SK-N-SH (cell line): Measurements from ENCODE around the gene CALN1. TPM values are rescaled to one million over a fixed set of nuclear protein-coding genes. Genes with fewer than 3 reads are reported as not detected.

Experiments used
- CTCF ChIA-PET: fragments of 300-600, 350-600 bp; formaldehyde crosslinking; extraction: SDS; loops from one replicate; lab custom pipeline; 2021; lab: Yijun Ruan, JAX
- POLR2A ChIA-PET: fragments of 350-600 bp; sonication (Branson Sonifier 250); formaldehyde crosslinking; extraction: SDS; loops from one replicate; lab custom pipeline; 2020; ENCODE audit warnings: antibody characterized with exemption, inconsistent platforms; lab: Yijun Ruan, JAX
- DNase-seq: peaks from one replicate; pipeline ENCODE4 v3.0.0; 2012
- H2AFZ ChIP-seq: fragments of 200-600 bp; sonication (generic); 2 replicates; pipeline ENCODE4 v1.8.1; 2016; ENCODE audit warnings: antibody characterized with exemption, mild to moderate bottlenecking, low read depth
- H3F3A ChIP-seq: fragments of 200-600 bp; sonication (generic); replicated peaks from 2 replicates; pipeline ENCODE3; 2016; ENCODE audit warnings: antibody characterized with exemption, mild to moderate bottlenecking; ENCODE audit not compliant: insufficient read depth
- H3K27ac ChIP-seq, 2 experiments: fragments of 200-500 bp in 1 of 2; fragments of 200-600 bp in 1 of 2; sonication (Bioruptor generic) in 1 of 2; sonication (generic), shearing (Covaris generic) in 1 of 2; 2 replicates each; pipeline versions ENCODE4 v1.5.1 to v1.6.1; 2014 to 2016; ENCODE audit warnings: low read depth in 2 of 2, inconsistent platforms in 1 of 2, low read length in 1 of 2, mild to moderate bottlenecking in 1 of 2, mixed read lengths in 1 of 2
- H3K27me3 ChIP-seq: fragments of 200-600 bp; sonication (generic), shearing (Covaris generic); 2 replicates; pipeline ENCODE4 v1.6.1; 2016; ENCODE audit warnings: mixed run types; ENCODE audit not compliant: insufficient read depth
- H3K36me3 ChIP-seq, 2 experiments: fragments of 200-500 bp in 1 of 2; fragments of 200-600 bp in 1 of 2; sonication (Bioruptor generic) in 1 of 2; sonication (generic) in 1 of 2; replicated peaks in 1 of 2; 2 replicates each; pipeline versions ENCODE3 to v1.5.1; 2014 to 2016; ENCODE audit warnings: low read length in 1 of 2, mild to moderate bottlenecking in 1 of 2; ENCODE audit not compliant: insufficient read depth in 2 of 2, control insufficient read depth in 1 of 2
- H3K4me1 ChIP-seq, 2 experiments: fragments of 200-500 bp in 1 of 2; fragments of 200-600 bp in 1 of 2; sonication (Bioruptor generic) in 1 of 2; sonication (generic), shearing (Covaris generic) in 1 of 2; 2 replicates each; pipeline versions ENCODE4 v1.5.1 to v1.6.1; 2014 to 2016; ENCODE audit warnings: low read depth in 1 of 2, low read length in 1 of 2, mixed run types in 1 of 2; ENCODE audit not compliant: insufficient read depth in 2 of 2, control insufficient read depth in 1 of 2
- H3K4me2 ChIP-seq: fragments of 200-600 bp; sonication (generic), shearing (Covaris generic); 2 replicates; pipeline ENCODE4 v1.6.1; 2017; ENCODE audit warnings: mixed run types
- H3K4me3 ChIP-seq, 2 experiments: fragments of 200-500 bp in 1 of 2; fragments of 200-600 bp in 1 of 2; sonication (Bioruptor generic) in 1 of 2; sonication (generic), shearing (Covaris generic) in 1 of 2; 2 replicates each; pipeline versions ENCODE4 v1.5.1 to v1.8.1; 2014 to 2016; ENCODE audit warnings: low read depth in 2 of 2, inconsistent platforms in 1 of 2, low read length in 1 of 2, mild to moderate bottlenecking in 1 of 2, mixed read lengths in 1 of 2, moderate library complexity in 1 of 2
- H3K79me2 ChIP-seq: fragments of 200-600 bp; sonication (generic); 2 replicates; pipeline ENCODE4 v1.8.1; 2017; ENCODE audit warnings: mild to moderate bottlenecking; ENCODE audit not compliant: insufficient read depth
- H3K9ac ChIP-seq: fragments of 200-600 bp; sonication (generic); 2 replicates; pipeline ENCODE4 v1.6.1; 2017; ENCODE audit warnings: mixed run types
- H3K9me2 ChIP-seq: fragments of 200-600 bp; sonication (generic); 2 replicates; pipeline ENCODE4 v1.6.1; 2017; ENCODE audit warnings: mixed run types
- H3K9me3 ChIP-seq: fragments of 200-600 bp; sonication (generic); 2 replicates; pipeline ENCODE4 v1.6.1; 2017; ENCODE audit warnings: mixed run types, mild to moderate bottlenecking, moderate library complexity
- H4K20me1 ChIP-seq: fragments of 200-600 bp; sonication (generic); 2 replicates; pipeline ENCODE4 v1.6.1; 2017; ENCODE audit warnings: mild to moderate bottlenecking, mixed run types; ENCODE audit not compliant: insufficient read depth
- EP300 ChIP-seq, 2 experiments: IDR thresholded peaks; 2 replicates each; pipeline versions ENCODE4 v1.4.0 to v1.6.1; 2012; ENCODE audit warnings: borderline replicate concordance in 1 of 2, low read depth in 1 of 2, low read length in 1 of 2
- EZH2phosphoT487 ChIP-seq: fragments of 200-600 bp; sonication (generic); IDR thresholded peaks from 2 replicates; pipeline ENCODE4 v1.6.1; 2017; ENCODE audit warnings: low read depth, mixed run types, mild to moderate bottlenecking, antibody characterized with exemption, moderate library complexity, borderline replicate concordance
- FOXJ3 ChIP-seq: sonication (generic); formaldehyde crosslinking; IDR thresholded peaks from 2 replicates; pipeline ENCODE4 v1.5.1; 2020; ENCODE audit warnings: mild to moderate bottlenecking, missing genetic modification reagents
- FOXM1 ChIP-seq: IDR thresholded peaks from 2 replicates; pipeline ENCODE4 v1.4.0; 2012; ENCODE audit warnings: low read depth, mild to moderate bottlenecking
- GABPA ChIP-seq: IDR thresholded peaks from 2 replicates; pipeline ENCODE4 v1.4.0; 2012; ENCODE audit warnings: low read depth, mild to moderate bottlenecking
- GATA2 ChIP-seq: sonication (generic); formaldehyde crosslinking; IDR thresholded peaks from 2 replicates; pipeline ENCODE4 v1.5.0; 2020; ENCODE audit warnings: mild to moderate bottlenecking, missing genetic modification reagents
- JUND ChIP-seq: IDR thresholded peaks from 2 replicates; pipeline ENCODE4 v1.4.0; 2012
- MEF2A ChIP-seq: IDR thresholded peaks from 2 replicates; pipeline ENCODE4 v1.4.0; 2012; ENCODE audit warnings: low read depth, borderline replicate concordance
- MXI1 ChIP-seq: IDR thresholded peaks from 2 replicates; pipeline ENCODE4 v1.6.1; 2012; ENCODE audit warnings: mild to moderate bottlenecking, low read depth, low read length, improper control_type of control experiment
- SIN3A ChIP-seq: IDR thresholded peaks from 2 replicates; pipeline ENCODE4 v1.6.1; 2012; ENCODE audit warnings: low read depth, mild to moderate bottlenecking, low read length, moderate library complexity, borderline replicate concordance
- SMC3 ChIP-seq: IDR thresholded peaks from 2 replicates; pipeline ENCODE4 v1.6.1; 2012; ENCODE audit warnings: low read depth, low read length, improper control_type of control experiment
- TCF12 ChIP-seq: IDR thresholded peaks from 2 replicates; pipeline ENCODE4 v1.4.0; 2012
- YY1 ChIP-seq: IDR thresholded peaks from 2 replicates; pipeline ENCODE4 v1.4.0; 2012; ENCODE audit warnings: low read depth, mild to moderate bottlenecking
- WGBS: methylation state at CpG from one replicate; pipeline ENCODE4 v1.1.6; 2017; ENCODE audit warnings: low lambda C conversion rate; 5-methylcytosine and 5-hydroxymethylcytosine counted together
- polyA plus RNA-seq, 3 experiments: library from polyadenylated mRNA; depleted of rRNA; stranded (reverse); fragments of >200 nt; gene quantifications; 2 replicates each; pipeline ENCODE4 v1.2.3, GENCODE V29; 2012
- TF ChIP-seq, protein P1 (sequence below): IDR thresholded peaks from 2 replicates; pipeline ENCODE4 v1.4.0; 2012; ENCODE audit warnings: low read depth, borderline replicate concordance
- TF ChIP-seq, protein P2 (sequence below): fragments of 150-350 bp; IDR thresholded peaks from 2 replicates; pipeline ENCODE4 v1.6.1; 2016; ENCODE audit warnings: mild to moderate bottlenecking, low read depth, low read length
- TF ChIP-seq, protein P3 (sequence below): fragments of 150-350 bp; IDR thresholded peaks from 2 replicates; pipeline ENCODE4 v1.6.1; 2017; ENCODE audit warnings: antibody characterized with exemption, low read length, low read depth, borderline replicate concordance
- TF ChIP-seq, protein P4 (sequence below): IDR thresholded peaks from 2 replicates; pipeline ENCODE4 v1.6.1; 2012; ENCODE audit warnings: mild to moderate bottlenecking, low read depth, low read length, moderate library complexity

CALN1 gene
- polyA plus RNA-seq, 1 of the 3 experiments (the other 2 are of a cell fraction) = not detected

DNA sequence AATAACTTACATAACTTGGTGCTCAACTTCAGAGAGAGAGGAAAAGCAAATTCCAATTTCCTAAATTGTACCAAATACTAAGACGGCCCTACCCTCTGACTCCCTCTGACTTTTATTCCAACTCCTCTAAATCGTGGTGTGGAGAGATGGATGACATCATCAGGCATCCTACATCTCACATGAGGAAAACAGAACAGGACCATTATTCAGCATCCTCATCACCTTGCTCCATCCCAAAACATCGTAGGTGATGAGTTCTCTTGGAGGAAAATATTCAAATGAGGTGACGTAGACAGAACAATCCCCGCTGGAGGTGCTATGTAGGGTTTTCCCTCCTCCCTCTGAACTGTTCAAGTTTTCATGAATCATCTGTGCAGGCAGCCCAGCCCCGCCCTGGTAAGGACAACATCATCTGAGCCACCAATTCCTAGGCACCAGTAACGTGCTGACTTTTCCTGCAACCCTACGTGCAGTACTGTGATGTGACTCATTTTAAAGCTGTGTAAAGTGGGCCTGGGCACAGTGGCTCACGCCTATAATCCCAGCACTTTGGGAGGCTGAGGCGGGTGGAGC is 167.2 kb downstream of the CALN1 start (continued):
- no peak for TF ChIP-seq GATA2
- no peak for TF ChIP-seq MEF2A
- TF ChIP-seq, protein P1, sequence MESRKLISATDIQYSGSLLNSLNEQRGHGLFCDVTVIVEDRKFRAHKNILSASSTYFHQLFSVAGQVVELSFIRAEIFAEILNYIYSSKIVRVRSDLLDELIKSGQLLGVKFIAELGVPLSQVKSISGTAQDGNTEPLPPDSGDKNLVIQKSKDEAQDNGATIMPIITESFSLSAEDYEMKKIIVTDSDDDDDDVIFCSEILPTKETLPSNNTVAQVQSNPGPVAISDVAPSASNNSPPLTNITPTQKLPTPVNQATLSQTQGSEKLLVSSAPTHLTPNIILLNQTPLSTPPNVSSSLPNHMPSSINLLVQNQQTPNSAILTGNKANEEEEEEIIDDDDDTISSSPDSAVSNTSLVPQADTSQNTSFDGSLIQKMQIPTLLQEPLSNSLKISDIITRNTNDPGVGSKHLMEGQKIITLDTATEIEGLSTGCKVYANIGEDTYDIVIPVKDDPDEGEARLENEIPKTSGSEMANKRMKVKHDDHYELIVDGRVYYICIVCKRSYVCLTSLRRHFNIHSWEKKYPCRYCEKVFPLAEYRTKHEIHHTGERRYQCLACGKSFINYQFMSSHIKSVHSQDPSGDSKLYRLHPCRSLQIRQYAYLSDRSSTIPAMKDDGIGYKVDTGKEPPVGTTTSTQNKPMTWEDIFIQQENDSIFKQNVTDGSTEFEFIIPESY = no peak
- TF ChIP-seq MXI1 = no peak
- TF ChIP-seq, protein P2, sequence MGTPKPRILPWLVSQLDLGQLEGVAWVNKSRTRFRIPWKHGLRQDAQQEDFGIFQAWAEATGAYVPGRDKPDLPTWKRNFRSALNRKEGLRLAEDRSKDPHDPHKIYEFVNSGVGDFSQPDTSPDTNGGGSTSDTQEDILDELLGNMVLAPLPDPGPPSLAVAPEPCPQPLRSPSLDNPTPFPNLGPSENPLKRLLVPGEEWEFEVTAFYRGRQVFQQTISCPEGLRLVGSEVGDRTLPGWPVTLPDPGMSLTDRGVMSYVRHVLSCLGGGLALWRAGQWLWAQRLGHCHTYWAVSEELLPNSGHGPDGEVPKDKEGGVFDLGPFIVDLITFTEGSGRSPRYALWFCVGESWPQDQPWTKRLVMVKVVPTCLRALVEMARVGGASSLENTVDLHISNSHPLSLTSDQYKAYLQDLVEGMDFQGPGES = no peak
- no peak for TF ChIP-seq GABPA
- no peak for TF ChIP-seq TCF12

DNA sequence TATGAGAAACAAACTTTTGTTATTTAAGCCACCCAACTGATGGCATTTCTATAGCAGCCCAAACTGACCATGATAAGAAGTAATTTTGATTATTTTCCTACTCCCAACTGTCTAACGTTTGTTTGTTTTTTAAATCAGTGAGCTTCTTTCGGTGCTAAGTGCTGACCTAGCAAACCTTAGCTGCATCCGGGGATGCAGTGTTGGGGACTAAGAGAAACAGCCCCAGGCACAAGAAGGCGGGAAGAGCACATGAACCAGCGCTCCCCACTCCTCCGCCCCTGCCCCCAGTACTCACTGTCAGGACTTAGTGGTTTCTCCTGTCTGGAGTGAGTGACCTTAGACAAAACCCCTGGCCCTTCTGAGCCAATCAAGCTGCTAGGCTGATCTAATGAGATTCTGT is 168.8 kb downstream of the CALN1 start:
- Histone ChIP-seq H3K4me3 (no peak overlapping the region), H3K4me2 (no peak overlapping the region), H4K20me1 (no peaks in the 10 kb centered on the region)
- WGBS = 2% methylated on average over 6 of the region's 6 CpGs
- DNase-seq = no peak
- no peak for TF ChIP-seq FOXM1
- TF ChIP-seq GABPA = no peak
- TF ChIP-seq, all 33 proteins: peak for 0
- H3K79me2 ChIP-seq = no peaks in the 10 kb centered on the region
- no peaks in the 10 kb centered on the region for H3K27me3 ChIP-seq
- no peaks in the 10 kb centered on the region for H3K9me2 ChIP-seq
- no peak overlapping the region for H2AFZ ChIP-seq
- no peak overlapping the region for H3K9ac ChIP-seq
- no peaks in the 10 kb centered on the region for H3K36me3 ChIP-seq
- no peak overlapping the region for H3K27ac ChIP-seq
- CTCF ChIA-PET = interaction anchor here (1.2 kb wide), 1 partner anchor 17 kb away, joined by 3 read pairs; no protein-coding TSS in a partner anchor
- H3K4me1 ChIP-seq = no peaks in the 10 kb centered on the region
- no peaks in the 10 kb centered on the region for H3K9me3 ChIP-seq
- no peaks in the 10 kb centered on the region for H3F3A ChIP-seq
- POLR2A ChIA-PET = no interaction called here

DNA sequence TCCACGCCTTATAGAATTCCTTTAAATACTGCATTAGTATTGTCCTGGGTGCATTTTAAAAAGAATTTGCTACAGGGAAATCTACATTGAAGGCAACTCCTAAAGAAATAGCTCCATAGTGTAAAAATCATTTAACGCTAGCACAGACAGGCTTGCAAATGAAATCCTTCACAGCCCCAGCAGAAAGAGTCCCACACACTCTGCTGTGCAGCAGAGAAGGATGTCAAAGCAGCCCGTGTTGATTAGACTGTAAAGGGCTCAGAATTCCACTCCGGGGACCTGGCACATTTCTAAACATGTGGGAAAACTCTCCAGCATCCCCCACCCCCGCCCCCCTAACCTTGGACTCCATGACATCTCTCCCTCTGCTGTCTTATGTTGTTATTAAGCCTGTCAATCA is 176.8 kb downstream of the CALN1 start:
- no peaks in the 10 kb centered on the region for H3K9me2 ChIP-seq
- TF ChIP-seq, protein P2 = no peak
- TF ChIP-seq YY1 (no peak), TCF12 (no peak), JUND (no peak), SMC3 (no peak), FOXJ3 (CRISPR knock-in tag) (no peak), EZH2phosphoT487 (no peak), GATA2 (no peak), SIN3A (no peak), EP300 (IDR thresholded peaks at IDR 0.05; ENCODE audit: borderline replicate concordance in 1 of 2, low read depth in 1 of 2, low read length in 1 of 2) (no peak)
- TF ChIP-seq, protein P3, sequence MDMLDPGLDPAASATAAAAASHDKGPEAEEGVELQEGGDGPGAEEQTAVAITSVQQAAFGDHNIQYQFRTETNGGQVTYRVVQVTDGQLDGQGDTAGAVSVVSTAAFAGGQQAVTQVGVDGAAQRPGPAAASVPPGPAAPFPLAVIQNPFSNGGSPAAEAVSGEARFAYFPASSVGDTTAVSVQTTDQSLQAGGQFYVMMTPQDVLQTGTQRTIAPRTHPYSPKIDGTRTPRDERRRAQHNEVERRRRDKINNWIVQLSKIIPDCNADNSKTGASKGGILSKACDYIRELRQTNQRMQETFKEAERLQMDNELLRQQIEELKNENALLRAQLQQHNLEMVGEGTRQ = no peak
- TF ChIP-seq, protein P4, sequence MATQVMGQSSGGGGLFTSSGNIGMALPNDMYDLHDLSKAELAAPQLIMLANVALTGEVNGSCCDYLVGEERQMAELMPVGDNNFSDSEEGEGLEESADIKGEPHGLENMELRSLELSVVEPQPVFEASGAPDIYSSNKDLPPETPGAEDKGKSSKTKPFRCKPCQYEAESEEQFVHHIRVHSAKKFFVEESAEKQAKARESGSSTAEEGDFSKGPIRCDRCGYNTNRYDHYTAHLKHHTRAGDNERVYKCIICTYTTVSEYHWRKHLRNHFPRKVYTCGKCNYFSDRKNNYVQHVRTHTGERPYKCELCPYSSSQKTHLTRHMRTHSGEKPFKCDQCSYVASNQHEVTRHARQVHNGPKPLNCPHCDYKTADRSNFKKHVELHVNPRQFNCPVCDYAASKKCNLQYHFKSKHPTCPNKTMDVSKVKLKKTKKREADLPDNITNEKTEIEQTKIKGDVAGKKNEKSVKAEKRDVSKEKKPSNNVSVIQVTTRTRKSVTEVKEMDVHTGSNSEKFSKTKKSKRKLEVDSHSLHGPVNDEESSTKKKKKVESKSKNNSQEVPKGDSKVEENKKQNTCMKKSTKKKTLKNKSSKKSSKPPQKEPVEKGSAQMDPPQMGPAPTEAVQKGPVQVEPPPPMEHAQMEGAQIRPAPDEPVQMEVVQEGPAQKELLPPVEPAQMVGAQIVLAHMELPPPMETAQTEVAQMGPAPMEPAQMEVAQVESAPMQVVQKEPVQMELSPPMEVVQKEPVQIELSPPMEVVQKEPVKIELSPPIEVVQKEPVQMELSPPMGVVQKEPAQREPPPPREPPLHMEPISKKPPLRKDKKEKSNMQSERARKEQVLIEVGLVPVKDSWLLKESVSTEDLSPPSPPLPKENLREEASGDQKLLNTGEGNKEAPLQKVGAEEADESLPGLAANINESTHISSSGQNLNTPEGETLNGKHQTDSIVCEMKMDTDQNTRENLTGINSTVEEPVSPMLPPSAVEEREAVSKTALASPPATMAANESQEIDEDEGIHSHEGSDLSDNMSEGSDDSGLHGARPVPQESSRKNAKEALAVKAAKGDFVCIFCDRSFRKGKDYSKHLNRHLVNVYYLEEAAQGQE = no peak

More for the DNA sequence above, 176.8 kb downstream of the CALN1 start:
- Histone ChIP-seq H3K79me2 (no peaks in the 10 kb centered on the region), H3K36me3 (no peaks in the 10 kb centered on the region), H3K27me3 (no peaks in the 10 kb centered on the region), H3K4me2 (no peak overlapping the region), H3K9me3 (no peaks in the 10 kb centered on the region), H3F3A (no peaks in the 10 kb centered on the region), H4K20me1 (no peaks in the 10 kb centered on the region), H3K4me1 (no peaks in the 10 kb centered on the region), H3K9ac (no peak overlapping the region), H2AFZ (no peak overlapping the region), H3K4me3 (no peak overlapping the region), H3K27ac (no peak overlapping the region)
- no peak for DNase-seq
- CTCF ChIA-PET = no interaction called here
- POLR2A ChIA-PET = no interaction called here
- WGBS = 11% methylated on average over 5 of the region's 5 CpGs
